HL-60/S4 treated with retinoic acid at 250 ng/mL for 4 days and 3 days (cell line): ENCODE results near the gene SLC12A8.

Experiments used
- in situ Hi-C: fragments of 300-500 bp; cut with MboI; formaldehyde crosslinking; loops from 2 replicates; pipeline ENCODE4 v1.7.0; 2022; ENCODE audit warnings: low sequenced_read_pairs

SLC12A8 gene

DNA sequence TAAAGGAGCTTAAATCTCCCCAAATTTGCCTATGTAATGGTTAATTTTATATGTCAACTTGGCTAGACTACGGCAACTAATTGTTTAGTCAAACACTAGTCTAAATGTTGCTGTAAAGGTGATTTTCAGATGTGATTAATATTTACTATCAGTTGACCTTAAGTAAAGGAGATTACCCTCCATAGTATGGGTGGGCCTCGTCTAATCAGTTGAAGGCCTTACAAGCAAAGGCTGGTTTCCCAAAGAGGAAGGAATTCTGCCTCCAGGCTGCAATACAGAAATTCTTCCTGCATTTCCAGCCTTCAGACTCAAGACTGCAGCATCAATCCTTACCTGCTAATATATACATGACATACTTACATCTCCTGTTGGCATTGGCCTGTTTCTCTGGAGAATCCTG, 23.6 kb downstream of the SLC12A8 start:
- in situ Hi-C loops = no loop called here

DNA sequence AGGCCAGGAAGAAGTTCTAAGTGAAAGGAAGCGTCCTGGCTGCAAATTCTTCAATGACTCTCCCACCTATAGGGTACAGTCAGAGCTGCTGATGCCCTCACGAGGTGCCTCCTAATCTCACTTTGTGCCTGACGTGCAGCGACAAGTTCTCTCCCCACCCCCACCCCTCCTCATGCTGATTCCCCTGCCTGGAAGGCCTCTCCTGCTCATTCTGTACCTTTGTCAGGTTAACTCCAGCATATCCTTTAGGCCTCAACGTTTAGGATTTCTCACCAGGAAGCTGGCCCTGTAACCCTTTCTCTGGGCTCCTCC, 25.0 kb downstream of the SLC12A8 start:
- in situ Hi-C loops = no loop called here

DNA sequence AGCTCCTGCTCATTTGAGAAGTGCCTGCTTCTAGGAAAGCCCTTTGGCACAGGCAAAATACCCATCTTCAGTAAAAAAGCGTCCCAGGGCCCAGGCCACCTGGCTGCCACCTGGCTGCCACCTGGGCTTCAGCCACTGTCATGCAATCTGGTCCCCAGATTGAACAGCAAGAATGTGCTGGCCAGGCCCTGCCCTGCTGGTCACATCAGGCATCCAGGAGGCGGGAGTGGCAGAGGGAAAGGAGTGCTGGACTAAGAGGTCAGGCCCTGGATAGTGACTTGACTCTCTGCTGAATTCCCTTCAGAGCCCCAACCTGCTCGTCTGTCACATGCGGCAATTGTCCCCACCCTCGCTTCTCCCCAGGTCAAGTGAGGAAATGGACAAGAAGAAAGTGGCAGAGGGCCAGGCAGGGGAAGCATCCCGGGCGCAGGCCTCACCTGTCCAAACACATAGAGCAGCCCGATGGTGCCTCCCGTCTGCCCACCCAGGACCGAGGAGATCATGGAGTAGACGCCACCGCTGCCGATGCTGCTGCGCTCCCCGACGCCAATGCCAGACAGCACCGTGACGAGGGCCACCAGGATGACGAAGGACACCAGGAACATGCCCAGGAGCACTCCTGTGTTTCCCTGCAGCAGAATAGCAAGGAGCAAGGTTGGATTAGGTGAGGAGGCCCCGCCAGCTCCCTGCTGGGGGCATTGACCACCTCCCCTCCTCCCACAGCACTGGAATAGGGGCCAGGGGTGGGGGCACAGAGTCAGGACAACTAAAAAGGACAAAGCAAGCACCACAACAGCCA, 25.5 kb downstream of the SLC12A8 start:
- in situ Hi-C loops = no loop called here

DNA sequence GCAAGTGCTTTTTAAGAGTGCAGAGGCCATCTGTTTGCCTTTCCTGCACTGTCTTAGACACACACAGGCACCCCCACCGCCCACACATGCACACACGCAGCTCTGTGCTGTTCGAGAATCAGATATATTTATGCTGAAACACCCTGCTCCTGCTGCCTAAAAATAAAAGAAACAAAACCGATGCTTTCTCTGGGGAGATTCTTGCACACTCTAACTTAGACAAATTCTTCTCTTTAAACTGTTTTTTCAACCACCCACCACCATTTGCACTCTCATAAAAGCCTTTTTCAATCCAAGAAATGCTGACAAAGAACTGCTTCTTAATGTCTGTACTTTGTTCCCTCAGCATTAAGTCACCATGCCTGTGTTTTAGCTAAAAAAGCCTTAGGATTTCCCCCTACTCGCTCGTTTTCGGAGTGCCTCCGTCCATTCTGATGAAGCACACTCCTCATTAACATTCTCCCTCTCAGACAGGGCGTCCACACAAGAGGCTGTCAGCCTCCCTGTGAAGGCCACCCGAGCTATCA, 26.2 kb downstream of the SLC12A8 start:
- in situ Hi-C loops = no loop called here

DNA sequence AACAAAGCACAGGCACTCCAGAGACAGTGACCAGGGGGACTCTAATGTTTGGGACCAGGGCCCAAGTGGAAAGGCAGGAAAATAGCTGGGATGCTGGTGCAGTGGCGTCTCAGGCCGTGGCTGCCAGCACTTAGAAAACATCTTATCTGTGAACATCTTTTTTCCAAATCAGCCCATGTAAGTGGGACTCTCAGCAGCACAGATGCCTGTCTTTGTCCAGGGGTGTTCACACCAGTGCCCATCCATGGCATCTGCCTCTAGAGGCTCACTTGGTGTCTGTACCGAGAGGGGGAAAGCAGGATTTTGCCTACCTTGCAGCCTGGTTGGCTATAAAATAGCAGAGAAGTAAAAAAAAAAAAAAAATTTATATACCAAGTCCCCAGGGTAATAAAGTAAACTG, 26.7 kb downstream of the SLC12A8 start:
- in situ Hi-C loops = no loop called here

DNA sequence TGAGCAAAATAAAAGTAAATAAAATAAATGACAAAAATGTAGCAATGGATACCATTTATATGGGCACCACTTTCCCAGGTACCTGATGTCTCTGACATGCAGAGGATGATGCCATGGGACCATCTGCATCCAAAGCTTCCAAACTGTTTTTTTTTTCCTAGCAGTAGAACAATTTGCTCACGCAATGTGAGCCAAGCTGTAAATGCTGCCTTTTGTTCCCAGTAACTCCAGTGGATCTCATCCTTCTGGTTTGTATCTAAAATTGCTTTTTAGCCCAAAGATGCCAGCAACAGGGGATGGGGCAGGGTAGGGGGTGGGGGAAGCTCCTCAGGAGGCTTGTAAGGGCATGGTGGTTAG, 32.7 kb downstream of the SLC12A8 start:
- in situ Hi-C loops = no loop called here

- in situ Hi-C loops = no loop called here
Observed at GRCh38 chr3:125179143-125179883, 33.2 kb downstream of the SLC12A8 start.

DNA sequence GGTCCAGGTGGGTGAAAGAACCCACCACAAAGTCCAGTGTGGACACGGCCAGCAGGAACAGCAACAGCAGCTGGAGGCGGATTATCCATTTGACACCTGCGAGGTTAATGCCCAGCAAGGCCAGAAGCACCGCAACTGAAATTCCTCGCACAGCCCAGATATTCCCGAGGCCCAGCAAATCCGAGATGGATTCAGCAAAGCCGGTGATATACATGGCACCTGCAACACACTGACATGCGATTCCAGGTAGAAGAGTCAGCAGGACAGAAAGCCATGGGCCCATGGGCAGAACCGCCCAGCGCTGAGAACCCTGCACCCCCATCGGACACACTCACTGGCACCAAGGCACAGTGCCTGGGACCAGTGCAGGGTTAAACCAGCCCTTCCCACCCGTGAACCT, 34.8 kb downstream of the SLC12A8 start:
- in situ Hi-C loops = no loop called here

- in situ Hi-C loops = no loop called here
Observed at GRCh38 chr3:125175295-125176078, 37.1 kb downstream of the SLC12A8 start.

- in situ Hi-C loops = no loop called here
Observed at GRCh38 chr3:125172346-125172745, 40.2 kb downstream of the SLC12A8 start.

DNA sequence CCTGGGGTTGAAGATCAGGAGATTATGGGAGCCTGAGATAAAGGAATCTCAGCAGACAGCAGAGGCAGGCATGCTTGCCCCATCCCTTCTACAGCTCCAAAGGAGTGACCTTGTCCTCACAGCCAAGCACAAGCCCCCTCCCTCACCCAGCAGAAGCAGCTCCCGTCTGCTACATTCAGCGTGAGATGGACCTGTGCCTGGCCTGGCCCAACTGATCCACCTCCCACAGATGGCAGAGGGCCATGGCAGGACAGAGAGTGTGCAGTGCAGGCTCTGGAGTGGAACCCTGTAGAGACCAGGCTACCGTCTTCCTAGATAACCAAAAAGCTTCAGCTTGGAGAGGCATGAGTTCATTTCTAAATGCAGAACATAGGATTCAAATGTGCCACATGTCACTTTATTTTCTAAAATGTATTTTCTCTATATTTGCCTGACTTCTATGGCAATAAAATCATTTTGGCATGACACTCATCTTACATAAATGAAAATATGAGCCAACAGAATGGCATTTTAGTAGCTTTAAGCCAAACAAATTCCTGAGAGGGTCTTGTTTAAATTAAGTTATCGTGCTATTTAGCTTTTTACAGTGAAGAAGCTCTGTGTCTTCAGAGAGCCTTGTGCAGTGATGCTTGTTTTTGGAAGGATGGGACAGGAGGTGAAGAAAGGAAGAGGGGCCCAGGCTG, 43.7 kb downstream of the SLC12A8 start:
- in situ Hi-C loops = no loop called here

- in situ Hi-C loops = no loop called here
Observed at GRCh38 chr3:125166599-125167136, 45.9 kb downstream of the SLC12A8 start.

DNA sequence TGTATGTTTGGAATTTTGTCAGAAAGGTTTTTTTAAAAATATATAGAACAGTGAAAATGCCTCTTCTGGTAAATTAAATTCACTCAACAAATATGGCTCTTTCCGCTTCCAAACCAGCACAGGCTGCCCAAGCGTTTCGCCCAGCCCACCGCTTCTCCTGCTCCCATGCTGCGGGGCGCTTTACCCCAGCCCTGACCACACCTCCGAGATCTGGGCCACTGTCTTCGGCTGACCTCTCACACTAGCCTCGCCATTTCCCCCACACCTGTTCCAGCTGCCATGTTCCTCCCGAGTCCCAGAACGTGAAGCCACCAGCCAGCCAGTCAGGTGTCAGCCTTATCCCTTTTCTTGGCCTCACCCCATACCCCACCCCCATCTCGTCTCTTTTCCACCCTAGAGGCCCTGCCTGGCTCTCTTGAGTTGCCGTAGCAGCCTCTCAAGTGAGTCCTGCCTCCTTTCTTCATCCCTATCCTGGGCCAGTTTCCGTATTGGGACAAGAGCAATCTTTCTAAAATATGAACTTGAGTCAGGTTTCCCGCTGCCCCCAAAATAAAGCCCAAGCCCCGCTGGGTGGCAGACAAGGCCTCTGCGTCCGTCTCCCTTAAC, 46.5 kb downstream of the SLC12A8 start:
- in situ Hi-C loops = no loop called here

- in situ Hi-C loops = no loop called here
Observed at GRCh38 chr3:125165189-125165947, 47.2 kb downstream of the SLC12A8 start.

DNA sequence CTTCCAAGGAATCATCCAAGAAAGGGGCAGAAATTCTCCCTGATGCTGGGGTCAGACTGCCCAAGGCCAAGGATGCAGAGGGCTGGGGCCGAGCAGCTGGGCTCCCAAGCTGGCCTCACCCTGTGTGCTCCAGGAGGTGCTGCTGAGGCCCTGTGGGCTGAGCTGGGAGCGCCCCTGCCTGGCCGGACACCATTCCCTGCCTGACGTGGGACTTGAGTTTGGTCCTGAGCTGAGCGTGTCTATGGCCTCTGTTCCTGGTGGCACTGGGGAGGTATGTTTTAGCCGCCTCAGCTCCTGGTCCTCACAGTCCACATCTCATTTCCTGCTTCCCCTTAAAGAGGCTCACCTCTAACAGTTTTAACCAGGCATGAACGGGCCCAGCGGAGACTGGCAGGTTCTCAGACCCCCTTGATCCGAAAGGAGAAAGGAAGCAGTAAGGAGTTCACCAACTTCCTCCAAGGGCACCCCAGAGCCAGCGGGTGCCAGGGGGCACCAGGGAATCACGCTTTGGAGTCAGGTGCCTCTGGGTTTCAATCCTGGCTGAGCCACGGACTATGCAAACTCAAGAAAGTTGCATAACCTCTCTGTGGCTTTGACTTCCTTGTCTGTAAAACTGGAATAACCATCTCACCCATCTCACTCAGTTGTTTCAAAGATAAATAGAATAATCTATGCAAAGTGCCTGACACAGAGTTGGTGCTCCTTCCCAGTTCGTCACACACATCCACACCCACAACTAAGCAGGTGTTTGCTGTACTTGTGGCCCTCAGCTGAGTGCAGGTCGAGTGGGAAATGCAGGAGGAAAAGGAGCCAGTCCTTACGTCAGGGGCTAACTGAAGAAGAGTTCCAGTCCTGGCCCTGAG, 48.6 kb downstream of the SLC12A8 start:
- in situ Hi-C loops = no loop called here

DNA sequence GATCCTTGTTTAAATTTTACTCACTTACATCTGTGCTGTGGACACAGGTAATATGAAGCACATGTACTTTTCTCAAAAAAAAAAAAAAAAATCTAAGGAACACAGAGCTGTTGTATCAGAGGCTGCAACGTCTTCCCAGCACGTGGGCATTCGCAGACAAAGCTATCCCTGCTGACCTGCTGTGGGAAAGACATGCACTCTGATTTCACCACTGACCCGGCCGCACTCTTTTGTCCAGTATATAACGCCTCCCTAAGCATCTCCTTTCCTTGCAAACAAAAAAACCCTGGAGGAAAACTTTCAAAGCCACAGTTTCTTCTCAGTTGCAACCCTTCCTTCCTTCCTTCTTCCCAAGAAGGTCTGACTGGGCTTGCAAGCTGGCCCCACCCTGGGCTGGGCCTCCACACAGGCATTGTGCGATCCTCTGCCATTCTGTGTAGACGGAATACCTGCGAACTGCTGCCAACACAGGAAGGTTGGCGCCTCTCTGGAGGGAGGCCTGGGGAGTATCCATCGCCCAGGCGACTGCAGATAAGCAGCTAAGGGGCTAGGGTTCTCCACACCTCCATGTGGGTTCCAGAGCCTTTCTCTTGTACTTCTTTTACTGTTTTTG, 50.8 kb downstream of the SLC12A8 start:
- in situ Hi-C loops = no loop called here

DNA sequence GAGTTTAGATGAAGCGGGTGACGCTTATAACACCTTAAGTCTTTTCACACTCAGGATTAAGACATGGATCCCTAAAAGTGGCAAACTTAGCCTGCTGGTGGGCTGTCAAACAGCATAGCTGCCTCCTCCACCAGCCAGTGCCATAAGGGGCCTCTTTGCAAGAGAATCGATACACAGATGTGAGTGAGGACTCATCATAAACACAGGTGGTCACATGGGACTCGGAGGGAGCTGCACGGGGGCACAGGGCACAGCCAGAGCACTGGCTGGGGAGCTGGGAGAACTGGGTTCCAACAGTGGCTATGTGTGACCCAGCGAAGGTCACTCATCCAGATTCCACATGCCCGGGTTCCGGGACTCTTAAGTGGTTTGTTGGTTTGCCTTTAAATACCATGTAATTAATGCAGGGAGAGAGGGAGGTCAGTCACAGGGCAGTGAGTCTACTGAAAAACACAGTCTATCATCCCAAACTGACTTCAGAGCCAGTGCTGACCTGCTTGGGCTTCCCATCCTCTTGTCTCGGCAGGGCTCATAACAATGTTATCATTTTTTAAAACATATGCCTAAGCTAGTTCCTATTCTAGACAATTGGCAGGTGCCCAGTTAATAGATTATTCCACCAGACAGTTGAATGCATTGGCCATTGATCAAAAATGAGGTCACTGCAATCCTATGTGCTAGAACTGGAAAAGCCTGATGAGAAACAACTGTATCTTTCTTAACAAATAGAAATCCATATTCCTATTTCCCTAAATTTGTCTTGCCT, 51.8 kb downstream of the SLC12A8 start:
- in situ Hi-C loops = no loop called here

DNA sequence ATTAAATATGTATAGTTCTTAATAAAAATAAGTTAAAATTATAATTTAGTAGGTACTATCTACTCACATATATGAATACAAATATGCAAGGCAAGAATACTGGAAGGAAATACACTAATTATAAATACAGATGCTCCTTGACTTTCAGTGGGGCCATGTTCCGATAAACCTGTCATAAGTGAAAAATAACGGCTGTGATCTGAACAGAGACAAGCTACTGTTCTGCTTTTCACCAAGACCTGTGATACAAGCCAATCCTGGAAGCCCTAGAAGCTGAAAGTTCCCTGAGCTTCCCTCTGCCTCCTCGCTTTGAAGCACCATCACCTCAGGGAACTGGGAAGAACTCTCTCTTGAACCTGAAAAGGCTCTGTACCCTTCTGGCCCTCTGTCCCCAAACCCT, 55.4 kb downstream of the SLC12A8 start:
- in situ Hi-C loops = no loop called here
